IMR-90 (cell line): ENCODE measurements around the gene CYB5R3.
A peak's percentile ranks its signal among the peaks of the same experiment; 100 is the strongest.

Experiments
- CHD1 ChIP-seq: IDR thresholded peaks from 2 replicates; pipeline ENCODE4 v1.6.1; 2012; ENCODE audit warnings: low read depth, low read length, improper control_type of control experiment
- POLR2A ChIP-seq: IDR thresholded peaks from 2 replicates; pipeline ENCODE4 v1.6.1; 2012; ENCODE audit warnings: mild to moderate bottlenecking, low read depth, low read length
- TF ChIP-seq, protein P1 (sequence below): conservative IDR thresholded peaks from 2 replicates; pipeline ENCODE4 v1.5.1; 2012; ENCODE audit warnings: mild to moderate bottlenecking, low read depth, low read length, improper control_type of control experiment

DNA sequence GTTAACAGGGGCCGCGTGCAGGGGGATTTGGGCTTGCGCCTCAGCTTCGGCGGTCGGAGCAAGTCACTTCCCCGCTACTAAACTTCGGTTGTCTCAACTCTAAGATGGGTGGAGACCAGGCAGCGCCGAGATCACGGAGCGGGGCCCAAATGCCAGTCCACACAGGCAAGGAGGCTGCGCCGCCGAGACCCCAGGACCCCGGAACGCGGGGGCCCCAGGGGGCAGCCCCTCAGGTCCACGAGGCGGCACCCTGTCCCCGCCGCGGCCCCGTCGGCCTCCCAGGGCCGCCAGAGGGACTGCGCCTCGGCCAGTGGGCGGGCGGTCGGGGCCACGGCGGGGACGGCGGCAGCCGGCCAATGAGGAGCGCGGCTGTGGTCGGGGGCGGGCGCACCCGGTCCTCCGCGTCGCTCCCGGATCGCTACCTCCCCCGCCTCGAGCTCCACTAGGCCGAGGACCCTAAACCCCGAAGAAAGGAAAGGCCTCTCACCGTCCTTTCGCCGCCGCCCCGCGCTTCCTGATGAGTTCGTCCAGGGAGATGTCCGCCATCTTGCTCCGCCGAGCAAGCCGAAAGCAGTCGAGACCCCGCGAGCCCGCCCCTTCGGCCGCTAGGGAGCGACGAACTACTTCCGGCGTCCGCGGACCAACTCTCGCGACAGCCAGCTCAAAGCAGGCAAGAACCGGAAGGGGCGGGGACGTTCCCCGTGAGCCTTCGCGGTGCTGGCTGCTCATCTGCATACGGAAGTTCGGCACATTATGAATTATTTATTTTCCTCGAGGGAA lies 34.7 kb downstream of the CYB5R3 start, which contains the start of gene POLDIP3:
- TF ChIP-seq, protein P1, sequence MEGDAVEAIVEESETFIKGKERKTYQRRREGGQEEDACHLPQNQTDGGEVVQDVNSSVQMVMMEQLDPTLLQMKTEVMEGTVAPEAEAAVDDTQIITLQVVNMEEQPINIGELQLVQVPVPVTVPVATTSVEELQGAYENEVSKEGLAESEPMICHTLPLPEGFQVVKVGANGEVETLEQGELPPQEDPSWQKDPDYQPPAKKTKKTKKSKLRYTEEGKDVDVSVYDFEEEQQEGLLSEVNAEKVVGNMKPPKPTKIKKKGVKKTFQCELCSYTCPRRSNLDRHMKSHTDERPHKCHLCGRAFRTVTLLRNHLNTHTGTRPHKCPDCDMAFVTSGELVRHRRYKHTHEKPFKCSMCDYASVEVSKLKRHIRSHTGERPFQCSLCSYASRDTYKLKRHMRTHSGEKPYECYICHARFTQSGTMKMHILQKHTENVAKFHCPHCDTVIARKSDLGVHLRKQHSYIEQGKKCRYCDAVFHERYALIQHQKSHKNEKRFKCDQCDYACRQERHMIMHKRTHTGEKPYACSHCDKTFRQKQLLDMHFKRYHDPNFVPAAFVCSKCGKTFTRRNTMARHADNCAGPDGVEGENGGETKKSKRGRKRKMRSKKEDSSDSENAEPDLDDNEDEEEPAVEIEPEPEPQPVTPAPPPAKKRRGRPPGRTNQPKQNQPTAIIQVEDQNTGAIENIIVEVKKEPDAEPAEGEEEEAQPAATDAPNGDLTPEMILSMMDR, result peak; percentile 34
- TF ChIP-seq POLR2A (no peak; the same call in none of the 2 replicates), CHD1 (0 out of 2 replicates have a peak, but pooled peaks have one; percentile 54)
